ENCODE results near the gene IGSF9B.

IGSF9B gene

GRCh38 chr11:133934096-133934495, 22.7 kb downstream of the IGSF9B start:
- Histone ChIP-seq H3K27ac (peak overlapping the region in 1 of 2 donors; percentile 51), H3K4me3 (no peak overlapping the region)
- no peak for DNase-seq (ENCODE audit: low spot score)
- TF ChIP-seq, protein P1, sequence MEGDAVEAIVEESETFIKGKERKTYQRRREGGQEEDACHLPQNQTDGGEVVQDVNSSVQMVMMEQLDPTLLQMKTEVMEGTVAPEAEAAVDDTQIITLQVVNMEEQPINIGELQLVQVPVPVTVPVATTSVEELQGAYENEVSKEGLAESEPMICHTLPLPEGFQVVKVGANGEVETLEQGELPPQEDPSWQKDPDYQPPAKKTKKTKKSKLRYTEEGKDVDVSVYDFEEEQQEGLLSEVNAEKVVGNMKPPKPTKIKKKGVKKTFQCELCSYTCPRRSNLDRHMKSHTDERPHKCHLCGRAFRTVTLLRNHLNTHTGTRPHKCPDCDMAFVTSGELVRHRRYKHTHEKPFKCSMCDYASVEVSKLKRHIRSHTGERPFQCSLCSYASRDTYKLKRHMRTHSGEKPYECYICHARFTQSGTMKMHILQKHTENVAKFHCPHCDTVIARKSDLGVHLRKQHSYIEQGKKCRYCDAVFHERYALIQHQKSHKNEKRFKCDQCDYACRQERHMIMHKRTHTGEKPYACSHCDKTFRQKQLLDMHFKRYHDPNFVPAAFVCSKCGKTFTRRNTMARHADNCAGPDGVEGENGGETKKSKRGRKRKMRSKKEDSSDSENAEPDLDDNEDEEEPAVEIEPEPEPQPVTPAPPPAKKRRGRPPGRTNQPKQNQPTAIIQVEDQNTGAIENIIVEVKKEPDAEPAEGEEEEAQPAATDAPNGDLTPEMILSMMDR (IDR thresholded peaks at IDR 0.05) = no peak

DNA sequence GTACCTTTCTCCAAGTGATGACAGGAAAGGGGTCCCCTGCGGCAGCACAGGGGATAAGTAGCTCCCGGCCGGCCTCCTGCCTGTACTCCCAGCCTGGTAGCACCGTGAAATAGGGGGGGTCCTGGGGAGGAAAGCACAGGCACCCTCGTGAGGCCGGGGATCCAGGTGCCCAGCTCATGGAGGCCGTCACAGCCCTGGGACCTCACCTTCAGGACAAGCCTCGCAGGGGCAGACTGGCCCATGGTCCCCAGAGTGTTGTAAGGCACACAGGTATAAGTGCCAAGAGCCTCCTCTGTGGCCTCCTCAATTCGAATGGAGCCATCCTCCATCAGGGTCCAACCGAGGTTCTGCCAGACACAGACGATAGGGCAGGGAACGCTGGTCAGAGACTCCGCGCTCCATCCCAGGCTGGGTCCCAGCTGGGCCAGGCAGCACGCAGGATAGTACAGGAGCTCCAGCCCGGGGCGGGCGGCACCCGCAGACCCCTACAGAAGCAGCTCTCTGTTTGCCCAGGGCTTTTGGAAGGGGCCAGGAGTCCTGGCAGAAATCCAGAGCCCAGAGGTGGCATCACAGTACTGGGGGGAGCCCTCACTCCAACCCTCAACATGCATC, 25.2 kb downstream of the IGSF9B start:
- no peak overlapping the region for H3K4me3 ChIP-seq
- H3K27ac ChIP-seq = no peak overlapping the region
- DNase-seq (ENCODE audit: low spot score) = no peak
- TF ChIP-seq, protein P1 (IDR thresholded peaks at IDR 0.05) = no peak

DNA sequence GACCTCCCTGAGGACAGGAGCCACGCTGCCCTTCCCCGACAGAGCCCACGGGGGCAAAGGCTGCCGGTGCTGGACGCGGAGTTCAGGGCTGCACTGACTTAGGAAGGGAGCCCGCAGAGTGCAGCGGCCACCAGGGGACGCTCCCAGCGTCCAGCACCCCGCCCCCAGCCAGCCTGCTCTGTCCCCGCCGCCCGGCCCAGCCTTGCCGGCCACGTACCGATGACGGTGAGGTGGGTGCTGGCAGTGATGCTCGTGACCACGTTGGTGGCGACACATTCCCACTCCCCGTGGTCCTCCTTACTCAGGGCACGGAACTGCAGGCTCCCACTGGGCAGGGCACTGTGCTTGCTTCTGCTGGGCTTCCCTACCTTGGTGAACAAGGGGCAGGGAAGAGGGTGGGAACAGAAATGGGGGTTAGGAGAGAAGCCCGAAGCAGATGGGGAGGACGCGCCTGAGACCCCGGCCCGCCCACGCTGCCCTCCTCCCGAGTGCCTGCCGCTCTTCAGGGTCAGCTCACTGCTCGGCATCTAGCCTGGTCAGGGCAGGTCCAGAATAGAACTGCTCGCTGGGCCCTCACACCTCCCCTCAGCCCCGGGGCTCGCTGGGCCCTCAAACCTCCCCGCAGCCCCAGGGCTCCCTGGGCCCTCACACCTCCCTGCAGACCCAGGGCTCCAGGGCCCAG, 25.9 kb downstream of the IGSF9B start:
- no peak overlapping the region for H3K27ac ChIP-seq
- H3K4me3 ChIP-seq = no peak overlapping the region
- TF ChIP-seq, protein P1 (IDR thresholded peaks at IDR 0.05) = no peak
- DNase-seq (ENCODE audit: low spot score) = no peak

DNA sequence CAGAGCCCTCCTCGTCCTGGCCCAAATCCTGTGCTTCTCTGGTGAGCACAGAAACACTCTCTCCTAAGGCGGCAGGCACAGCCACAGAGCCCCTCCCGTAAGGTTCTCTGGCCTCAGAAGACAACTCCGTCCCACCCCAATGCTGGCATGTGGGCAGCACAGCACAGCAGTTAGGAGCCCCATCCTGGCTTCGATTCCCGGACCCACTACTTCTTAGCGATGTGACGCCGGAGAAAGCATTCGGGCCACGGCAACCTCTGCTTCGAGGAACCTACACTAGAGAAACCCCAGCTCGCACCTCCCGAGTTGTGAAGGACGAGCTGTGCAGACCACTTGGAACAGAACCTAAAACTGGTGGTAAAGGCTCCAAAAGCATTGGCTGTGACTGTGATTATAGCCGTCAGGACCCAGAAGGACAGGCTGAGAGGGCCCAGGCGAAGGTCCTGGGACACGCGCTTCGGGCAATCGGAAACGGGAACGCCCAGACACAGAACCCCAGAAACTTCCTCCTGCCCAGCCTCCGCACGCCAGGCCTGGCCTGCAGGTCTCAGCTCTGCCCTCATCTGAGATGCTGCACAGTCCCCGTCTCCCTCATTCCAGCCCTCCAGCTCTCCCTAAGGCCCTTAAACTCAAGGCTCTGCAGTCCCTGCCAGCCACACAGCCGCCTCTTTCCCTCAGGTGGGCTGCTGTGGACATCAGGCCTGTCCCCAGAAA, 26.6 kb downstream of the IGSF9B start:
- TF ChIP-seq, protein P1 (IDR thresholded peaks at IDR 0.05) = no peak

DNA sequence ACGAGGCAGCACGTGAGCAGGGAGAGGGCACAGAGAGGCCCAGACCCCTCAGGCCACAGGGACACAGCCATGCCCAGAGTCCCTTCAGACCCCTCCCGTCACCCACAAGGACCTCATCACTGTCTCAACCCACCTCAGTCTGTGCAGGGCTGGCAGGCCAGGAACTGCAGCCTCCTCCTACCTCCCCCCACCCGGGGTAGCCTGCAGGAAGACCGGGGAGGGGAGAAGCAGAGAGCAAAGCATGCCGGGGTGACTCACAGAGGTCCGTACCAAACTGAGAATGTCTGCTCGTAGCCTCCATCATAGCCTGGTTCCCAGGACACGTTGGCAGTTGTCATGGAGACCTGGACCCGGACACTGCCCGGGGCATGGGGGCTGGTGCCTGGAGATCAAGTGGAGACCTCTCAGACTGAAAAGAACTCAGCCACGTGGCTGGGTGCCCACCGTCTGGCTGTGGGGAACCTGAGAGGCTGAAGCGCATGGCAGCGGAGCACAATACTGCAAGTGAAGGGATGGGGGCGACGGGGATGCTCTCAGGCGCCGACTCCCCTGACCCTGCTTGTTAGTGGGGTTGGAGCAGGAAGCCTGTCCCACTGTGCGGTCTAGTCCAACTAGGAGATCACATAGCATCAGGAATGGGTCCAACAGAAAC, 27.2 kb downstream of the IGSF9B start:
- TF ChIP-seq, protein P1 (IDR thresholded peaks at IDR 0.05) = no peak
- DNase-seq (ENCODE audit: low spot score) = no peak
- no peak overlapping the region for H3K27ac ChIP-seq
- H3K4me3 ChIP-seq = no peak overlapping the region

More for the DNA sequence above, 26.6 kb downstream of the IGSF9B start:
- no peak overlapping the region for H3K4me3 ChIP-seq
- no peak for DNase-seq (ENCODE audit: low spot score)
- no peak overlapping the region for H3K27ac ChIP-seq

DNA sequence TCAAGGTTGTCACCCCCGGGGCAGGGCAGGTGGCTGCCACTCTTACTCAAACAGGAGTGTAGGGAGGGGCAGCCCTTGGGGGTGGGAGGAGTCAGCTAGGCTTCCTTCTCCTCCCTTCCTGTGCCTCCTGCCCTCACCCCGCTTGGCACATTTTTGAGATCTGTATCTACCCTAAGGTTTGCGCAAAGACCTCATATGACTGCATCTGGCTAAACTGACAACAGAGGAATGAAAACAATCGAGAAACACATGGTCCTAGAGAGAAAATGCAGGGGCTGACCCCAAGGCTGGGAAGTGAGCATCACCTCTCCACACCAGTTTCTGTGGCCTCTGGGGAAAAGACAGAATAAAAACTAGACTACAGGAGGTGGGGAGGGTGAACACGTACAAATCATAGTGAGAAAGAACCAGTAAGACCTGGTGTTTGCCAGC, 28.1 kb downstream of the IGSF9B start:
- no peak overlapping the region for H3K27ac ChIP-seq
- H3K4me3 ChIP-seq = no peak overlapping the region
- DNase-seq (ENCODE audit: low spot score) = no peak
- TF ChIP-seq, protein P1 (IDR thresholded peaks at IDR 0.05) = no peak
